IMR-90 (cell line): ENCODE data around the gene SNRNP35. TPM values are rescaled to one million over a fixed set of nuclear protein-coding genes. Genes with fewer than 3 reads are reported as not detected.
"Not testable (repeated sequence)": the region's sequence is repeated elsewhere in the genome, so short reads cannot be mapped to it uniquely, and the experiment has no call there.

Experiments used
- ATAC-seq: fragments of 200-7000 bp; cut with Tn5 transposase; 2 replicates; pipeline ENCODE4 v1.9.1; 2020; ENCODE audit warnings: low read depth, mild to moderate bottlenecking, moderate library complexity
- BruUV-seq: library from RNA; stranded (reverse); fragments of 400-500 nt; replicated peaks from 2 replicates; lab custom pipeline; 2021; lab: Mats Ljungman, UMichigan
- CTCF ChIA-PET: fragments of 300-600 bp; formaldehyde crosslinking; extraction: SDS; loops from one replicate; lab custom pipeline; 2021; ENCODE audit warnings: antibody characterized with exemption; lab: Yijun Ruan, JAX
- POLR2A ChIA-PET: fragments of 300-600 bp; sonication (Branson Sonifier 250); formaldehyde crosslinking; loops from one replicate; lab custom pipeline; 2022; ENCODE audit warnings: antibody characterized with exemption; ENCODE audit not compliant: unreplicated experiment; lab: Charles Lee
- DNase-seq: peaks from one replicate; pipeline ENCODE4 v3.0.0; 2013
- H2AFZ ChIP-seq: replicated peaks from 2 replicates; pipeline ENCODE3; 2013; ENCODE audit warnings: low read length, mild to moderate bottlenecking; ENCODE audit not compliant: poor library complexity
- H2AK5ac ChIP-seq: 2 replicates; pipeline ENCODE4 v1.6.1; 2013; ENCODE audit warnings: low read depth, low read length, inconsistent platforms
- H2AK9ac ChIP-seq: replicated peaks from 2 replicates; pipeline ENCODE3; 2013; ENCODE audit warnings: mild to moderate bottlenecking, low read depth, low read length, moderate library complexity; ENCODE audit not compliant: poor library complexity
- H2BK120ac ChIP-seq: 2 replicates; pipeline ENCODE4 v1.6.1; 2013; ENCODE audit warnings: low read depth, low read length, inconsistent platforms
- H2BK15ac ChIP-seq: 3 replicates; pipeline ENCODE4 v1.6.1; 2013; ENCODE audit warnings: low read depth, low read length, inconsistent platforms
- H2BK20ac ChIP-seq: 2 replicates; pipeline ENCODE4 v1.6.1; 2013; ENCODE audit warnings: low read depth, mild to moderate bottlenecking, inconsistent platforms, low read length, moderate library complexity
- H2BK5ac ChIP-seq: 2 replicates; pipeline ENCODE4 v1.6.1; 2013; ENCODE audit warnings: mild to moderate bottlenecking, low read depth, low read length, inconsistent platforms; ENCODE audit not compliant: poor library complexity, severe bottlenecking
- H3K14ac ChIP-seq: replicated peaks from 2 replicates; pipeline ENCODE4 v1.6.1; 2013; ENCODE audit warnings: low read depth, low read length, inconsistent platforms
- H3K18ac ChIP-seq: 2 replicates; pipeline ENCODE4 v1.6.1; 2013; ENCODE audit warnings: low read depth, low read length, control low read depth
- H3K23ac ChIP-seq: 2 replicates; pipeline ENCODE4 v1.6.1; 2013; ENCODE audit warnings: low read depth, low read length, inconsistent platforms
- H3K27ac ChIP-seq: 2 replicates; pipeline ENCODE4 v1.5.1; 2013; ENCODE audit warnings: mild to moderate bottlenecking, control low read depth, low read length; ENCODE audit not compliant: insufficient read depth
- H3K27me3 ChIP-seq: 2 replicates; pipeline ENCODE4 v1.6.1; 2013; ENCODE audit warnings: low read length; ENCODE audit not compliant: control insufficient read depth, insufficient read depth
- H3K36me3 ChIP-seq: 2 replicates; pipeline ENCODE4 v1.6.1; 2013; ENCODE audit warnings: low read length, mixed read lengths; ENCODE audit not compliant: control insufficient read depth, insufficient read depth
- H3K4ac ChIP-seq: 2 replicates; pipeline ENCODE4 v1.6.1; 2013; ENCODE audit warnings: low read depth, low read length, inconsistent platforms
- H3K4me1 ChIP-seq: 2 replicates; pipeline ENCODE4 v1.6.1; 2013; ENCODE audit warnings: low read length, mixed read lengths; ENCODE audit not compliant: control insufficient read depth, insufficient read depth
- H3K4me2 ChIP-seq: 2 replicates; pipeline ENCODE4 v1.6.1; 2013; ENCODE audit warnings: low read depth, mild to moderate bottlenecking, control low read depth, low read length, moderate library complexity
- H3K4me3 ChIP-seq: 2 replicates; pipeline ENCODE4 v1.5.1; 2013; ENCODE audit warnings: low read depth, mild to moderate bottlenecking, control low read depth, low read length, moderate library complexity; ENCODE audit not compliant: insufficient read depth
- H3K56ac ChIP-seq: 2 replicates; pipeline ENCODE4 v1.6.1; 2013; ENCODE audit warnings: low read length, inconsistent platforms; ENCODE audit not compliant: insufficient read depth; ENCODE audit errors: extremely low read depth
- H3K79me1 ChIP-seq, 2 experiments: 2 replicates each; pipeline ENCODE4 v1.6.1; 2013; ENCODE audit warnings: low read length in 2 of 2, inconsistent platforms in 1 of 2, low read depth in 1 of 2
- H3K9ac ChIP-seq: 2 replicates; pipeline ENCODE4 v1.6.1; 2013; ENCODE audit warnings: low read depth, low read length, control low read depth
- H3K9me1 ChIP-seq: 2 replicates; pipeline ENCODE4 v1.6.1; 2013; ENCODE audit warnings: low read length, inconsistent platforms; ENCODE audit not compliant: insufficient read depth
- H3K9me3 ChIP-seq: 2 replicates; pipeline ENCODE4 v1.6.1; 2013; ENCODE audit warnings: low read length; ENCODE audit not compliant: control insufficient read depth, insufficient read depth
- H4K20me1 ChIP-seq: 2 replicates; pipeline ENCODE4 v1.6.1; 2013; ENCODE audit warnings: low read length, inconsistent platforms; ENCODE audit not compliant: insufficient read depth
- H4K5ac ChIP-seq: 2 replicates; pipeline ENCODE4 v1.6.1; 2013; ENCODE audit warnings: mild to moderate bottlenecking, low read depth, low read length, control low read depth
- H4K8ac ChIP-seq, 2 experiments: 2 replicates each; pipeline ENCODE4 v1.6.1; 2013; ENCODE audit warnings: low read depth in 2 of 2, low read length in 2 of 2, control low read depth in 1 of 2, inconsistent platforms in 1 of 2
- H4K91ac ChIP-seq: 2 replicates; pipeline ENCODE4 v1.6.1; 2013; ENCODE audit warnings: low read depth, low read length, inconsistent platforms; ENCODE audit not compliant: insufficient read depth
- WGBS, 2 experiments: methylation state at CpG; one replicate each; pipeline versions ENCODE4 v1.1.5 to v1.1.7; 2013; ENCODE audit warnings: missing lambda C conversion rate in 2 of 2; ENCODE audit not compliant: insufficient read length in 1 of 2; ENCODE audit errors: extremely low coverage in 2 of 2; 5-methylcytosine and 5-hydroxymethylcytosine counted together
- dilution Hi-C: fragments of 300-500 bp; cut with HindIII; formaldehyde crosslinking; loops from one replicate; pipeline ENCODE4 v1.14.3; 2018; ENCODE audit warnings: low sequenced_read_pairs; ENCODE audit not compliant: unreplicated experiment
- in situ Hi-C: fragments of 300-500 bp; cut with MboI; formaldehyde crosslinking; loops from 3 replicates; pipeline ENCODE4 v1.14.3; 2019; ENCODE audit warnings: low sequenced_read_pairs, inconsistent platforms, mixed read lengths
- intact Hi-C: fragments of 100-400 bp; cut with micrococcal nuclease; formaldehyde crosslinking; loops from 2 replicates; pipeline ENCODE4 v1.10.0; 2022
- polyA plus RNA-seq, 3 experiments: library from polyadenylated mRNA; depleted of rRNA; stranded (reverse); fragments of >200 nt; gene quantifications; 2 replicates each; pipeline ENCODE4 v1.2.3, GENCODE V29; 2012; ENCODE audit warnings: low replicate concordance in 1 of 3
- total RNA-seq: library from RNA; depleted of rRNA; stranded (reverse); fragments of >200 nt; gene quantifications from 2 replicates; pipeline ENCODE4 v1.2.3, GENCODE V29; 2012

Gene SNRNP35
- total and polyA plus RNA-seq, 2 of the 4 experiments (the other 2 are of a cell fraction): 4.7 to 15.4 TPM

DNA sequence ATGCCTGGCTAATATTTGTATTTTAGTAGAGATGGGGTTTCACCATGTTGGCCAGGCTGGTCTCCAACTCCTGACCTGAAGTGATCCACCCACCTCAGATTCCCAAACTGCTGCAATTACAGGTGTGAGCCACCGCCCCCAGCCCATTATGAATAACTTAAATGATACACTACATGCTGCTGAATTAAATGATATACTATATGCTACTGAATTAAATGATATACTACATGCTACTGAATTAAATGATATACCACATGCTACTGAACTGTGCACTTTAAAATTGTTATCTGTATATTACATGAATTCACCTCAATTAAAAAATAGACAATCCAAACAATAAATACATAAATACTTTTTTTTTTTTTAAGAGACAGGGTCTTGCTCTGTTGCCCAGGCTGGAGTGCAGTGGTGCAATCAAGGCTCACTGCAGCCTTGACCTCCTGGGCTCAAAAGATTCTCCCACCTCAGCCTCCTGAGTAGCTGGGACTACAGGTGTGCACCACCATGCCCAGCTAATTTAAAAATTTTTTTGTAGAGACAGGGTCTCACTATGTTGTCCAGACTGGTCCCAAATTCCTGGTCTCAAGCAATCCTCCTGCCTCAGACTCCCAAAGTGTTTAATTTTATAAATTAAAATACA lies 56.8 kb downstream of the SNRNP35 start:
- H4K5ac ChIP-seq, H4K8ac ChIP-seq, H3K4me1 ChIP-seq, DNase-seq, H4K91ac ChIP-seq, H2BK15ac ChIP-seq, H2AK5ac ChIP-seq, H3K4me2 ChIP-seq, CTCF ChIA-PET, H2AFZ ChIP-seq, POLR2A ChIA-PET, H3K56ac ChIP-seq, H3K9me3 ChIP-seq, H2BK5ac ChIP-seq, intact Hi-C loops, H3K23ac ChIP-seq, H3K14ac ChIP-seq, H3K27ac ChIP-seq, dilution Hi-C loops, ATAC-seq, H2BK20ac ChIP-seq, H3K4ac ChIP-seq, H2AK9ac ChIP-seq, in situ Hi-C loops, H3K4me3 ChIP-seq, H3K18ac ChIP-seq, BruUV-seq, H3K27me3 ChIP-seq, H2BK120ac ChIP-seq, H3K9ac ChIP-seq: not testable (repeated sequence)
- H3K36me3 ChIP-seq: peaks cover 48% of the 10 kb centered on the region
- peaks cover 6 to 29% of the 10 kb centered on the region in 2 experiments for H3K79me1 ChIP-seq
- H3K9me1 ChIP-seq: peaks cover 26% of the 10 kb centered on the region
- no CpG with 5 or more reads among the region's 1 CpG for WGBS, 2 experiments
- peaks cover 11% of the 10 kb centered on the region for H4K20me1 ChIP-seq
